Measurements from ENCODE around the gene PGR. TPM values are rescaled to one million over a fixed set of nuclear protein-coding genes. Genes with fewer than 3 reads are reported as not detected.
"Not testable (repeated sequence)": the region's sequence is repeated elsewhere in the genome, so short reads cannot be mapped to it uniquely, and the experiment has no call there.

Gene PGR
- total and polyA plus RNA-seq, 2 experiments from 2014 or later: not detected

GRCh38 chr11:101030015-101030414 lies 99.6 kb downstream of the PGR start:
- H3F3A ChIP-seq (ENCODE audit: insufficient read depth): no peaks in the 10 kb centered on the region
- in situ Hi-C loops (cut with MboI): no loop called here
- DNase-seq: no peak
- WGBS, 2 experiments (ENCODE audit: low coverage in 1 of 2, low lambda C conversion rate in 2 of 2, missing lambda C conversion rate in 2 of 2): 24 to 30% methylated on average over 3 of the region's 3 CpGs
- no peak overlapping the region for H3K4me3 ChIP-seq
- no peak overlapping the region for H3K27ac ChIP-seq
- no peak overlapping the region for H3K4me2 ChIP-seq (ENCODE audit: unreplicated experiment)
- no peaks in the 10 kb centered on the region for H3K79me2 ChIP-seq (ENCODE audit: insufficient read depth)
- H3K9me2 ChIP-seq (ENCODE audit: insufficient read depth): no peaks in the 10 kb centered on the region
- H3K27me3 ChIP-seq (replicated peaks; ENCODE audit: insufficient read depth): no peaks in the 10 kb centered on the region
- H2AFZ ChIP-seq: no peak overlapping the region
- no peaks in the 10 kb centered on the region for H3K4me1 ChIP-seq (ENCODE audit: insufficient read depth)
- no peak overlapping the region for H3K9ac ChIP-seq
- H4K20me1 ChIP-seq (ENCODE audit: insufficient read depth): no peaks in the 10 kb centered on the region
- H3K36me3 ChIP-seq (ENCODE audit: low read depth): no peaks in the 10 kb centered on the region
- no peak for TF ChIP-seq EZH2phosphoT487 (IDR thresholded peaks at IDR 0.05; ENCODE audit: insufficient read depth, low read depth)
- no peak for TF ChIP-seq EZH2 (IDR thresholded peaks at IDR 0.05; ENCODE audit: insufficient read depth, poor library complexity, severe bottlenecking)
- no peaks in the 10 kb centered on the region for H3K9me3 ChIP-seq (ENCODE audit: low read depth)

- H3K9me2 ChIP-seq (ENCODE audit: insufficient read depth): no peaks in the 10 kb centered on the region
- WGBS, 2 experiments (ENCODE audit: low coverage in 1 of 2, low lambda C conversion rate in 2 of 2, missing lambda C conversion rate in 2 of 2): 33 to 37% methylated on average over 1 of the region's 1 CpG
- no peak overlapping the region for H3K27ac ChIP-seq
- H3K9ac ChIP-seq: no peak overlapping the region
- H2AFZ ChIP-seq: no peak overlapping the region
- H3F3A ChIP-seq (ENCODE audit: insufficient read depth): no peaks in the 10 kb centered on the region
- TF ChIP-seq EZH2 (IDR thresholded peaks at IDR 0.05; ENCODE audit: insufficient read depth, poor library complexity, severe bottlenecking) (no peak), EZH2phosphoT487 (IDR thresholded peaks at IDR 0.05; ENCODE audit: insufficient read depth, low read depth) (no peak)
- H4K20me1 ChIP-seq (ENCODE audit: insufficient read depth): no peaks in the 10 kb centered on the region
- no peak overlapping the region for H3K4me3 ChIP-seq
- H3K4me1 ChIP-seq (ENCODE audit: insufficient read depth): no peaks in the 10 kb centered on the region
- H3K9me3 ChIP-seq (ENCODE audit: low read depth): no peaks in the 10 kb centered on the region
- DNase-seq: no peak
- no peaks in the 10 kb centered on the region for H3K36me3 ChIP-seq (ENCODE audit: low read depth)
- in situ Hi-C loops (cut with MboI): no loop called here
- no peaks in the 10 kb centered on the region for H3K27me3 ChIP-seq (replicated peaks; ENCODE audit: insufficient read depth)
- H3K4me2 ChIP-seq (ENCODE audit: unreplicated experiment): no peak overlapping the region
- no peaks in the 10 kb centered on the region for H3K79me2 ChIP-seq (ENCODE audit: insufficient read depth)
These were observed 101.0 kb downstream of the PGR start for GRCh38 chr11:101028644-101029043.

DNA sequence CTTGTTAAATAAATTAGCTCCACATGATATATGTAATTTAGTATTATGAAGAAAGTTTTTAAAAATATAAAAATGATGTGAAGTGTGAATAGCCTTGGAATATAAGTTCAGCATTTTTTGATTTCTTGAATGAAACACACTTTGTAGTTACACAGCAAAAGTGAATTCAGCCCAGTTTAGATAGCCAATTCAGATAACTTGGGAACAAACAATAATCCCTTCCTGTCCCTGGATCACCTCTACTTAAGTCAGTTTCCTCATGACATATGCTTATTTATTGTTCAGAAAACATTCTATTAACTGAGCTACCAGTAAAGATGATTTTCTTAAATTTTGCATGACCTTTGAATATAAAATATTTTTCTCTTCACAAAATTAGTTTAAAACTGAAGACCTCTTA lies 107.4 kb downstream of the PGR start:
- Histone ChIP-seq H3K9ac (no peak overlapping the region), H3F3A (ENCODE audit: insufficient read depth) (no peaks in the 10 kb centered on the region), H3K79me2 (ENCODE audit: insufficient read depth) (no peaks in the 10 kb centered on the region), H3K36me3 (ENCODE audit: low read depth) (no peaks in the 10 kb centered on the region), H3K9me3 (ENCODE audit: low read depth) (no peaks in the 10 kb centered on the region), H3K27ac (no peak overlapping the region), H3K4me1 (ENCODE audit: insufficient read depth) (no peaks in the 10 kb centered on the region), H3K9me2 (ENCODE audit: insufficient read depth) (no peaks in the 10 kb centered on the region), H3K4me3 (no peak overlapping the region), H3K27me3 (replicated peaks; ENCODE audit: insufficient read depth) (no peaks in the 10 kb centered on the region), H2AFZ (no peak overlapping the region), H4K20me1 (ENCODE audit: insufficient read depth) (no peaks in the 10 kb centered on the region), H3K4me2 (ENCODE audit: unreplicated experiment) (no peak overlapping the region)
- in situ Hi-C loops (cut with MboI): no loop called here
- no peak for DNase-seq
- TF ChIP-seq EZH2 (IDR thresholded peaks at IDR 0.05; ENCODE audit: insufficient read depth, poor library complexity, severe bottlenecking): no peak
- no peak for TF ChIP-seq EZH2phosphoT487 (IDR thresholded peaks at IDR 0.05; ENCODE audit: insufficient read depth, low read depth)

DNA sequence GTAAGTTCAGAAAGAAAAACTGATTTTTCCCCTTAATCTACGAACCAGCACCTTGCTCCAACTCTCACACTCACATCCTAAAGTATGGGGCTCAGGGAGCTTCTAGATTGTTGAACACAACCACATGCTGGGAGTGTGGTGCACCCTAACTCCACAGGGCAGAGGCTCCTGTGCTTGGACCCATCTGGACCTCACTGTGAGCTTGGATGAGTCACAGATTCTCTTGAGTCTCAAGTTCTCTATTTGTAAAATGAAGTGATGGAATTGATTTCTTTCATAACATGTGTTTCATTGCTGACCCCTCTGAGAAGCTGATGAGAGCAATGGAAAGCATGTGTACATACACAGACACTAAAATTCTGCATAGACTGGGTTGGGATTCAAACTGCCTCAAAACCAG lies 109.7 kb downstream of the PGR start:
- Histone ChIP-seq H3K9me3 (ENCODE audit: low read depth) (no peaks in the 10 kb centered on the region), H4K20me1 (ENCODE audit: insufficient read depth) (no peaks in the 10 kb centered on the region), H3F3A (ENCODE audit: insufficient read depth) (no peaks in the 10 kb centered on the region), H3K4me1 (ENCODE audit: insufficient read depth) (no peaks in the 10 kb centered on the region), H3K36me3 (ENCODE audit: low read depth) (no peaks in the 10 kb centered on the region), H3K4me3 (no peak overlapping the region), H2AFZ (no peak overlapping the region), H3K27ac (no peak overlapping the region), H3K4me2 (ENCODE audit: unreplicated experiment) (no peak overlapping the region), H3K9me2 (ENCODE audit: insufficient read depth) (no peaks in the 10 kb centered on the region), H3K27me3 (replicated peaks; ENCODE audit: insufficient read depth) (no peaks in the 10 kb centered on the region), H3K9ac (no peak overlapping the region), H3K79me2 (ENCODE audit: insufficient read depth) (no peaks in the 10 kb centered on the region)
- no peak for DNase-seq
- in situ Hi-C loops (cut with MboI): no loop called here
- no peak for TF ChIP-seq EZH2 (IDR thresholded peaks at IDR 0.05; ENCODE audit: insufficient read depth, poor library complexity, severe bottlenecking)
- no peak for TF ChIP-seq EZH2phosphoT487 (IDR thresholded peaks at IDR 0.05; ENCODE audit: insufficient read depth, low read depth)
- 50 to 73% methylated on average over 1 of the region's 1 CpG for WGBS, 2 experiments (ENCODE audit: low coverage in 1 of 2, low lambda C conversion rate in 2 of 2, missing lambda C conversion rate in 2 of 2)

GRCh38 chr11:101014600-101015285 lies 114.9 kb downstream of the PGR start:
- Histone ChIP-seq H2AFZ (no peak overlapping the region), H3K9me2 (ENCODE audit: insufficient read depth) (no peaks in the 10 kb centered on the region), H3K4me2 (ENCODE audit: unreplicated experiment) (no peak overlapping the region), H3F3A (ENCODE audit: insufficient read depth) (no peaks in the 10 kb centered on the region), H3K4me3 (no peak overlapping the region), H4K20me1 (ENCODE audit: insufficient read depth) (no peaks in the 10 kb centered on the region), H3K27ac (no peak overlapping the region), H3K36me3 (ENCODE audit: low read depth) (no peaks in the 10 kb centered on the region), H3K9ac (no peak overlapping the region), H3K27me3 (replicated peaks; ENCODE audit: insufficient read depth) (no peaks in the 10 kb centered on the region), H3K9me3 (ENCODE audit: low read depth) (no peaks in the 10 kb centered on the region), H3K79me2 (ENCODE audit: insufficient read depth) (no peaks in the 10 kb centered on the region), H3K4me1 (ENCODE audit: insufficient read depth) (no peaks in the 10 kb centered on the region)
- no peak for DNase-seq
- in situ Hi-C loops (cut with MboI): no loop called here
- TF ChIP-seq EZH2 (IDR thresholded peaks at IDR 0.05; ENCODE audit: insufficient read depth, poor library complexity, severe bottlenecking) (no peak), EZH2phosphoT487 (IDR thresholded peaks at IDR 0.05; ENCODE audit: insufficient read depth, low read depth) (no peak)

DNA sequence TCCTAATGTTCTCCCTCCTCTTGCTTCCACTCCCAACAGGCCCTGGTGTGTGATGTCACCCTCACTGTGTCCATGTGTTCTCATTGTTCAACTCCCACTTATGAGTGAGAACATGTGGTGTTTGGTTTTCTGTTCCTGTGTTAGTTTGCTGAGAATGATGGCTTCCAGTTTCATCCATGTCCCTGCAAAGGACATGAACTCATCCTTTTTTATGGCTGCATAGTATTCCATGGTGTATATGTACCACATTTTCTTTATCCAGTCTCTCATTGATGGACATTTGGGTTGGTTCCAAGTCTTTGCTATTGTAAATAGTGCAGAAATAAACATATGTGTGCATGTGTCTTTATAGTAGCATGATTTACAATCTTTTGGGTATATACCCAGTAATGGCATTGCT lies 115.9 kb downstream of the PGR start:
- H3K4me1 ChIP-seq (ENCODE audit: insufficient read depth); H3K9me3 ChIP-seq (ENCODE audit: low read depth); H3K36me3 ChIP-seq (ENCODE audit: low read depth); H3K4me2 ChIP-seq (ENCODE audit: unreplicated experiment); DNase-seq; H3K9me2 ChIP-seq (ENCODE audit: insufficient read depth); H4K20me1 ChIP-seq (ENCODE audit: insufficient read depth); H3K4me3 ChIP-seq; H2AFZ ChIP-seq; H3K79me2 ChIP-seq (ENCODE audit: insufficient read depth); H3K9ac ChIP-seq; in situ Hi-C loops (cut with MboI); H3K27me3 ChIP-seq (replicated peaks; ENCODE audit: insufficient read depth); H3F3A ChIP-seq (ENCODE audit: insufficient read depth); H3K27ac ChIP-seq: not testable (repeated sequence)
